Activated CD8-positive, alpha-beta memory T cell treated with anti-CD3 and anti-CD28 coated beads, Interleukin-2, amount 50 U/mL, for 1 hour (primary cell): ENCODE measurements around the gene SLC25A1.

Experiments
- DNase-seq: peaks from one replicate; pipeline ENCODE4 v3.0.0-alpha.2; 2020; ENCODE audit errors: extremely low read depth

Gene SLC25A1

GRCh38 chr22:19181786-19182471, 3.4 kb upstream of the SLC25A1 start:
- no peak for DNase-seq

- DNase-seq = no peak
Measured at GRCh38 chr22:19180740-19181410, 2.3 kb upstream of the SLC25A1 start.

GRCh38 chr22:19180234-19180633, 1.7 kb upstream of the SLC25A1 start:
- no peak for DNase-seq

- DNase-seq = no peak
Measured at GRCh38 chr22:19179497-19180048, 1.0 kb upstream of the SLC25A1 start.

GRCh38 chr22:19178065-19178656, 375 bp downstream of the SLC25A1 start:
- DNase-seq = no peak

- DNase-seq = no peak
Measured at GRCh38 chr22:19177164-19178064, 1.1 kb downstream of the SLC25A1 start.

- DNase-seq = no peak
Measured at GRCh38 chr22:19176732-19177131, 1.8 kb downstream of the SLC25A1 start.

- DNase-seq = no peak
Measured at GRCh38 chr22:19176175-19176643, 2.3 kb downstream of the SLC25A1 start.

GRCh38 chr22:19175602-19176174, 2.8 kb downstream of the SLC25A1 start:
- DNase-seq = no peak

- DNase-seq = no peak
Measured at GRCh38 chr22:19175026-19175601, 3.4 kb downstream of the SLC25A1 start.

GRCh38 chr22:19174106-19175025, 4.2 kb downstream of the SLC25A1 start:
- no peak for DNase-seq

GRCh38 chr22:19173047-19174035, 5.2 kb downstream of the SLC25A1 start:
- DNase-seq = no peak

- DNase-seq = no peak
Measured at GRCh38 chr22:19172213-19173046, 6.1 kb downstream of the SLC25A1 start.

GRCh38 chr22:19169947-19170318, 8.6 kb downstream of the SLC25A1 start:
- no peak for DNase-seq

GRCh38 chr22:19169002-19169946, 9.3 kb downstream of the SLC25A1 start:
- DNase-seq = no peak

- DNase-seq = no peak
Measured at GRCh38 chr22:19168088-19168890, 10.2 kb downstream of the SLC25A1 start.
